Mesendoderm (in vitro differentiated cells): ENCODE data around the gene SHROOM3.

Experiments used
- DNase-seq: peaks from one replicate; pipeline ENCODE4 v3.0.0; 2013
- H2AK5ac ChIP-seq: 2 replicates; pipeline ENCODE4 v1.6.1; 2013; ENCODE audit warnings: low read length, inconsistent platforms
- H2BK120ac ChIP-seq: 2 replicates; pipeline ENCODE4 v1.6.1; 2013; ENCODE audit warnings: low read depth, mild to moderate bottlenecking, low read length, moderate library complexity, mixed read lengths
- H2BK15ac ChIP-seq: replicated peaks from 2 replicates; pipeline ENCODE4 v1.6.1; 2013; ENCODE audit warnings: low read depth, mild to moderate bottlenecking, moderate library complexity
- H2BK5ac ChIP-seq: 2 replicates; pipeline ENCODE4 v1.6.1; 2013; ENCODE audit warnings: low read length, inconsistent platforms
- H3K18ac ChIP-seq: 2 replicates; pipeline ENCODE4 v1.6.1; 2013; ENCODE audit warnings: mild to moderate bottlenecking, low read length, mixed read lengths
- H3K23ac ChIP-seq: one replicate; pipeline ENCODE4 v1.6.1; 2013; ENCODE audit warnings: low read length
- H3K27ac ChIP-seq: 2 replicates; pipeline ENCODE4 v1.5.1; 2013; ENCODE audit warnings: low read depth, mild to moderate bottlenecking, inconsistent platforms, low read length, moderate library complexity
- H3K27me3 ChIP-seq: 2 replicates; pipeline ENCODE4 v1.6.1; 2013; ENCODE audit warnings: low read length, control low read depth, mild to moderate bottlenecking, inconsistent platforms; ENCODE audit not compliant: insufficient read depth, poor library complexity
- H3K36me3 ChIP-seq: 2 replicates; pipeline ENCODE4 v1.6.1; 2013; ENCODE audit warnings: low read length, inconsistent platforms; ENCODE audit not compliant: control insufficient read depth, insufficient read depth
- H3K4ac ChIP-seq: one replicate; pipeline ENCODE4 v1.6.1; 2013; ENCODE audit warnings: low read depth, mild to moderate bottlenecking, low read length, moderate library complexity
- H3K4me1 ChIP-seq: 2 replicates; pipeline ENCODE4 v1.6.1; 2013; ENCODE audit warnings: low read depth, low read length, inconsistent platforms; ENCODE audit not compliant: control insufficient read depth
- H3K4me2 ChIP-seq: 2 replicates; pipeline ENCODE4 v1.6.1; 2013; ENCODE audit warnings: low read length
- H3K4me3 ChIP-seq: 2 replicates; pipeline ENCODE4 v1.5.1; 2013; ENCODE audit warnings: mild to moderate bottlenecking, low read length
- H3K56ac ChIP-seq: one replicate; pipeline ENCODE4 v1.6.1; 2013; ENCODE audit warnings: low read length
- H3K79me1 ChIP-seq: 2 replicates; pipeline ENCODE4 v1.6.1; 2013; ENCODE audit warnings: low read length, inconsistent platforms
- H3K79me2 ChIP-seq: 2 replicates; pipeline ENCODE4 v1.6.1; 2013; ENCODE audit warnings: mild to moderate bottlenecking, low read length; ENCODE audit not compliant: control insufficient read depth, insufficient read depth
- H3K9ac ChIP-seq: 2 replicates; pipeline ENCODE4 v1.6.1; 2013; ENCODE audit warnings: low read length, inconsistent platforms
- H4K5ac ChIP-seq: one replicate; pipeline ENCODE4 v1.6.1; 2013; ENCODE audit warnings: low read length
- H4K8ac ChIP-seq: one replicate; pipeline ENCODE4 v1.6.1; 2013; ENCODE audit warnings: low read depth, mild to moderate bottlenecking, control low read depth, low read length, moderate library complexity
- WGBS: extraction: QIAGEN DNeasy Blood & Tissue Kit; methylation state at CpG from one replicate; pipeline ENCODE4 v1.1.7; 2013; ENCODE audit warnings: low lambda C conversion rate, missing lambda C conversion rate; ENCODE audit not compliant: insufficient coverage; ENCODE audit errors: extremely low coverage; 5-methylcytosine and 5-hydroxymethylcytosine counted together

The SHROOM3 gene

DNA sequence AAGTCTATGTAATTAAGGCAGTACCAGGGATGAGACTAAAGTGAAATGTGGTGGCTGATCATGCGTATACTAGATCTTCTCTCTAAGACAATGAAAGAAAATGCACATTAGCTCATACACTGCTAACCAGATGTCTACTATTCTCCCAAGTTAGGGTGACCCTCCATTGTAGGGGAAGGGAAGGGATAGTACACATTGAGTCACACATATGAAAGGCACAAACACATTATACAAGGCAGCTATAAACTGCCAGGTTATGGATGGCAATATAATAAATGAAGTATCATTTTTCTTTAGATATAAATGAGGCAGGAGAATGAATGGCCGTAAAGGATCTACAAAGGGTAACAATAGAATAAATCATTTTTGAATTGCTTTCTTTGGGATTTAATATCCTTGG, 4.5 kb downstream of the SHROOM3 start:
- no CpG with 5 or more reads among the region's 2 CpGs for WGBS
- Histone ChIP-seq H3K4me1 (no peaks in the 10 kb centered on the region), H2BK120ac (no peak overlapping the region), H3K23ac (no peak overlapping the region), H3K4me2 (no peak overlapping the region), H3K27ac (no peak overlapping the region), H2BK15ac (no peak overlapping the region), H2AK5ac (no peak overlapping the region), H3K56ac (no peak overlapping the region), H3K79me2 (no peaks in the 10 kb centered on the region), H3K9ac (no peak overlapping the region), H4K8ac (no peak overlapping the region), H2BK5ac (no peak overlapping the region), H3K4me3 (no peak overlapping the region), H3K36me3 (no peaks in the 10 kb centered on the region), H3K4ac (no peak overlapping the region), H4K5ac (no peak overlapping the region), H3K79me1 (no peaks in the 10 kb centered on the region), H3K18ac (no peak overlapping the region), H3K27me3 (no peaks in the 10 kb centered on the region)
- no peak for DNase-seq

DNA sequence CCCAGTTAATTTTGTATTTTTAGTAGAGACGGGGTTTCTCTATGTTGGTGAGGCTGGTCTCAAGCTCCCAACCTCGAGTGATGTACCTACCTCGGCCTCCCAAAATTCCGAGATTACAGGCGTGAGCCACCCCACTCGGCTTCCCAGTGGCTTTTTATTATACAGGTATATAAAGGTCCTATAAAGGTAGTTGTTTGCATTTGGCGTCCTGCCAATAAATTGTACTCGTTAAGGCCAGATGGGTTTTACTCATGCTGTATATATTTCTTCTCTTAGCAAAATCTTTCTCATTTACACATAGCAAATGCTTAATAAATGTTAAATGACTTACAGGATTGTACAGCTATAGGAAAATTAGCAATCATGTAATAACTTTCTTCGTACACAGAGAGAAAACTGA, 6.9 kb downstream of the SHROOM3 start:
- Histone ChIP-seq H3K79me2 (no peaks in the 10 kb centered on the region), H3K18ac (no peak overlapping the region), H3K4me1 (no peaks in the 10 kb centered on the region), H3K4me3 (no peak overlapping the region), H2AK5ac (no peak overlapping the region), H3K27ac (no peak overlapping the region), H3K36me3 (no peaks in the 10 kb centered on the region), H2BK5ac (no peak overlapping the region), H3K4ac (no peak overlapping the region), H2BK120ac (no peak overlapping the region), H4K5ac (no peak overlapping the region), H3K56ac (no peak overlapping the region), H3K4me2 (no peak overlapping the region), H3K9ac (no peak overlapping the region), H3K27me3 (no peaks in the 10 kb centered on the region), H3K79me1 (no peaks in the 10 kb centered on the region), H2BK15ac (no peak overlapping the region), H3K23ac (no peak overlapping the region), H4K8ac (no peak overlapping the region)
- no peak for DNase-seq
- no CpG with 5 or more reads among the region's 9 CpGs for WGBS

DNA sequence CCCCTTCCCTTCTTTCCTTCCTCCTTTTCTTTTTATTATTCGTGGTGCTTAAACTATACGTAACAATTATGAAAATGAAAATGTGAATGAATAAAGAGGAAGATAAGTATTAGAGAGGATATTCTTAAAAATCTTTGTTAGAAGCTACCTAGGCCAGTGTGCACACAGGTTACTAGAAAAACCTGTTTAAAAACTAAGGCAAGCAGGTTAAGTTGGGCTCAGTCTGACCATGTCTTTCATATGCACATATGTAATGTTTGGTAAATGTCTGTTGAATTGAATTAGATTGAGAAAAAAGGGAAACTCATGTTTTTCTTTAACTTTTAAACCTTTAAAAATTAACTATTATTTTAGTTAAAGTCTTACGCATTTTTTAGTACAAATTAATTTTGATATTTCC, 7.8 kb downstream of the SHROOM3 start:
- no peak for DNase-seq
- Histone ChIP-seq H3K4me1 (no peaks in the 10 kb centered on the region), H2BK5ac (no peak overlapping the region), H3K18ac (no peak overlapping the region), H3K4me2 (no peak overlapping the region), H3K9ac (no peak overlapping the region), H3K27me3 (no peaks in the 10 kb centered on the region), H2BK15ac (no peak overlapping the region), H3K4me3 (no peak overlapping the region), H3K56ac (no peak overlapping the region), H3K79me1 (no peaks in the 10 kb centered on the region), H3K36me3 (no peaks in the 10 kb centered on the region), H4K5ac (no peak overlapping the region), H2AK5ac (no peak overlapping the region), H4K8ac (no peak overlapping the region), H3K27ac (no peak overlapping the region), H2BK120ac (no peak overlapping the region), H3K23ac (no peak overlapping the region), H3K79me2 (no peaks in the 10 kb centered on the region), H3K4ac (no peak overlapping the region)
- WGBS: 100% methylated on average over 1 of the region's 3 CpGs

DNA sequence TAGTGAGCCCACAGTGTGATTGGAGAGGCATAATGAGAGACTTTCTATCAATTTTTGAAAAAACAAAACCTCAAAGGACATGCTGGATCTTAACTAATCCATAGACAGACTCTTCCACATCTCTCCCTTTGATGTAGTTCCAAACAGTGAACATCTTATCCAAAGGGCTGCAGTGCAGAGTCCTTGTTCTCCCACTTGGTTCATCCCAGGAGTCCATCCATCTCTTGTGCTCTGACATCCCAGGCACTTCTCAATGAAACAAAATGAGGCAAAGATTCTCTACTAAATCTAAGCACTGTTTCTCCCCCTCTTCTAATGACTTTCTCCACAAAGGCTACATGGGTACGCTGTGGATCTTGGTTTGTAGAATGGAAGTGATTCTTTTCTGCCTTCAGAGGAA, 8.3 kb downstream of the SHROOM3 start:
- H2BK15ac ChIP-seq: no peak overlapping the region
- H4K8ac ChIP-seq: no peak overlapping the region
- no peak overlapping the region for H3K4ac ChIP-seq
- DNase-seq: no peak
- H3K56ac ChIP-seq: no peak overlapping the region
- H2BK120ac ChIP-seq: no peak overlapping the region
- no peak overlapping the region for H3K9ac ChIP-seq
- H3K79me1 ChIP-seq: no peaks in the 10 kb centered on the region
- H3K4me3 ChIP-seq: no peak overlapping the region
- H3K4me2 ChIP-seq: no peak overlapping the region
- WGBS: no CpG with 5 or more reads among the region's 1 CpG
- H4K5ac ChIP-seq: no peak overlapping the region
- no peaks in the 10 kb centered on the region for H3K36me3 ChIP-seq
- no peak overlapping the region for H3K27ac ChIP-seq
- no peaks in the 10 kb centered on the region for H3K27me3 ChIP-seq
- H3K23ac ChIP-seq: no peak overlapping the region
- H3K18ac ChIP-seq: no peak overlapping the region
- H2AK5ac ChIP-seq: no peak overlapping the region
- no peaks in the 10 kb centered on the region for H3K4me1 ChIP-seq
- H3K79me2 ChIP-seq: no peaks in the 10 kb centered on the region
- H2BK5ac ChIP-seq: no peak overlapping the region

DNA sequence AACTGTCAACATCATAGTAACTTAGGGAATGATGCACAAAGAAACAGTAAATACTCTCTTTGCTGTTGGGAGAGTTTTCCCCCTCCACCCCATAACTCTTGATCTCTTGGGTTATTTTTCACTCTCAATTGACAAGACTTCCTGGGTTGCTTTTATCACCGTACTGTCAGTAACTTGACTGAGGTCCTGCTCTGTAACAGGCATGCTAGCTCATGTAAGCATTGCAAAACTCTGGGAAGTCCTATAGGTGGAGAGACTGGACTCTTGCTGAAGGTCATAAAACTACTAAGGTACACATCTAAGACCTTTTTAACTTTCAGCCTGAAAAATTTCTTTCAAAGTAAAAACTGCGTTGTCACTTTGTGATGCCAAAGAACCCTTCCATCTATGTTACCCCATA, 10.9 kb downstream of the SHROOM3 start:
- Histone ChIP-seq H3K4me1 (no peaks in the 10 kb centered on the region), H4K5ac (no peak overlapping the region), H3K4me3 (no peak overlapping the region), H3K27me3 (no peaks in the 10 kb centered on the region), H2AK5ac (no peak overlapping the region), H3K79me2 (no peaks in the 10 kb centered on the region), H3K23ac (no peak overlapping the region), H3K36me3 (no peaks in the 10 kb centered on the region), H3K4ac (no peak overlapping the region), H3K79me1 (no peaks in the 10 kb centered on the region), H3K18ac (no peak overlapping the region), H2BK120ac (no peak overlapping the region), H2BK5ac (no peak overlapping the region), H4K8ac (no peak overlapping the region), H3K4me2 (no peak overlapping the region), H3K56ac (no peak overlapping the region), H3K9ac (no peak overlapping the region), H2BK15ac (no peak overlapping the region), H3K27ac (no peak overlapping the region)
- WGBS: no CpG with 5 or more reads among the region's 2 CpGs
- DNase-seq: no peak

DNA sequence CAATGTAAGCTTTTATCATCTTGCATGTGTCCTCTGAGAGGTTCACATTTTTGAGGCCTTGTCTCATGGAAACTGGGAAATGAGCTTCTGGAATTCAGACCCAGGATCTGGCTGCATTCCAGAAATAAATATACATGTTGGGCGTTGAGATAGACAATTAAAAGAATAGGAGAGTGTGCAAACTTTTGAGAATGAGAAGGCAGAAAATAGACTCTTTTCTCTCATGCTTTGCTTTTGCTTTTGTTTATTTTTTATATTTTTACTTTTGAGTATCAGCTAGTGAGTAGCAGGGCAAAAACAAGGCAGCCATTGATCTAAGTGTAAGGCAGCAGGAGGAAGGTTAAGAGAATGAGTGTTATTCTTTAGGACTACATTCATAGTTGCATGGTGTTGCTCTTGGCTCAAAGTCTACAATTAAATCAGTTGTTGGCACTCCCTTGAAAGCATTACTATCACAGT, 12.4 kb downstream of the SHROOM3 start:
- Histone ChIP-seq H3K4me1 (no peaks in the 10 kb centered on the region), H2BK15ac (no peak overlapping the region), H3K36me3 (no peaks in the 10 kb centered on the region), H2BK5ac (no peak overlapping the region), H3K4me2 (no peak overlapping the region), H3K18ac (no peak overlapping the region), H3K27ac (no peak overlapping the region), H3K23ac (no peak overlapping the region), H4K8ac (no peak overlapping the region), H3K27me3 (no peaks in the 10 kb centered on the region), H3K56ac (no peak overlapping the region), H2BK120ac (no peak overlapping the region), H2AK5ac (no peak overlapping the region), H3K79me1 (no peaks in the 10 kb centered on the region), H3K4ac (no peak overlapping the region), H4K5ac (no peak overlapping the region), H3K9ac (no peak overlapping the region), H3K79me2 (no peaks in the 10 kb centered on the region), H3K4me3 (no peak overlapping the region)
- DNase-seq: peak; percentile 37
- no CpG with 5 or more reads among the region's 1 CpG for WGBS
